Tibial nerve (tissue), 3 donors: ENCODE measurements around the gene PRSS36.

ENCODE experiments used
- CTCF ChIP-seq, 5 experiments: fragments of 200-600 bp in 3 of 5; fragments of 450-650 bp in 2 of 5; sonication (generic) in 3 of 5; IDR thresholded peaks; one replicate each; pipeline ENCODE4 v1.5.1; 2016 to 2019; ENCODE audit warnings: antibody characterized with exemption in 5 of 5, mild to moderate bottlenecking in 3 of 5, moderate library complexity in 2 of 5
- POLR2A ChIP-seq, 2 donors: fragments of 450-650 bp; IDR thresholded peaks; one replicate each; pipeline ENCODE4 v1.6.1; 2017; ENCODE audit warnings: antibody characterized with exemption in 2 of 2, mild to moderate bottlenecking in 2 of 2, moderate library complexity in 2 of 2

GRCh38 chr16:31136287-31136662, 13.6 kb downstream of the PRSS36 start:
- TF ChIP-seq CTCF (IDR thresholded peaks at IDR 0.05) (no peak), POLR2A (IDR thresholded peaks at IDR 0.05) (no peak)
